ENCODE measurements around the gene TMEM204. TPM values are rescaled to one million over a fixed set of nuclear protein-coding genes. Genes with fewer than 3 reads are reported as not detected.

Gene TMEM204
- total RNA-seq, 1 donor from 2014 or later: 0.18 TPM

- TF ChIP-seq CTCF (IDR thresholded peaks at IDR 0.05): no peak
- POLR2A ChIA-PET: interaction anchor here (0.6 to 0.7 kb wide), 2 partner anchors 49 to 206 kb away, joined by 3 to 7 read pairs; no protein-coding TSS in a partner anchor
- Mint-ChIP-seq H3K4me3 (no peak overlapping the region), H3K9me3 (peaks cover 7% of the 10 kb centered on the region), H3K27ac (no peak overlapping the region), H3K27me3 (no peaks in the 10 kb centered on the region), H3K36me3 (ENCODE audit: low read depth) (peaks cover 28% of the 10 kb centered on the region), H3K4me1 (no peaks in the 10 kb centered on the region)
- CTCF ChIA-PET: no interaction called here
- ATAC-seq (ENCODE audit: low read depth) (no peak), DNase-seq (no peak)
- intact Hi-C loops (cut with micrococcal nuclease): no loop called here
Measured at GRCh38 chr16:1511662-1512569, 21.6 kb upstream of the TMEM204 start.

GRCh38 chr16:1512774-1513173 is 20.7 kb upstream of the TMEM204 start:
- no peaks in the 10 kb centered on the region for H3K27me3 Mint-ChIP-seq
- DNase-seq: no peak

GRCh38 chr16:1514507-1514906 is 19.0 kb upstream of the TMEM204 start:
- peaks cover 18% of the 10 kb centered on the region for H3K36me3 Mint-ChIP-seq (ENCODE audit: low read depth)
- no peaks in the 10 kb centered on the region for H3K4me1 Mint-ChIP-seq
- TF ChIP-seq CTCF (IDR thresholded peaks at IDR 0.05): no peak
- no peaks in the 10 kb centered on the region for H3K27me3 Mint-ChIP-seq
- DNase-seq (no peak), ATAC-seq (ENCODE audit: low read depth) (no peak)
- intact Hi-C loops (cut with micrococcal nuclease): no loop called here
- no peak overlapping the region for H3K4me3 Mint-ChIP-seq
- ChIA-PET POLR2A (no interaction called here), CTCF (no interaction called here)
- H3K9me3 Mint-ChIP-seq: peaks cover 7% of the 10 kb centered on the region
- no peak overlapping the region for H3K27ac Mint-ChIP-seq

More at GRCh38 chr16:1512774-1513173, 20.7 kb upstream of the TMEM204 start:
- TF ChIP-seq CTCF (IDR thresholded peaks at IDR 0.05): no peak
- intact Hi-C loops (cut with micrococcal nuclease): no loop called here
- POLR2A ChIA-PET: interaction anchor here (0.7 kb wide), 1 partner anchor 49 kb away, joined by 7 read pairs; no protein-coding TSS in a partner anchor
- Mint-ChIP-seq H3K9me3 (peaks cover 7% of the 10 kb centered on the region), H3K4me1 (no peaks in the 10 kb centered on the region), H3K27ac (no peak overlapping the region), H3K36me3 (ENCODE audit: low read depth) (peaks cover 21% of the 10 kb centered on the region), H3K4me3 (no peak overlapping the region)
- CTCF ChIA-PET: no interaction called here
- no peak for ATAC-seq (ENCODE audit: low read depth)

- ChIA-PET POLR2A (interaction anchor here (0.6 kb wide), 1 partner anchor 15 kb away, joined by 12 read pairs; no protein-coding TSS in a partner anchor), CTCF (no interaction called here)
- H3K4me3 Mint-ChIP-seq: no peak overlapping the region
- no peaks in the 10 kb centered on the region for H3K27me3 Mint-ChIP-seq
- no peak overlapping the region for H3K27ac Mint-ChIP-seq
- H3K4me1 Mint-ChIP-seq: no peaks in the 10 kb centered on the region
- intact Hi-C loops (cut with micrococcal nuclease): no loop called here
- no peaks in the 10 kb centered on the region for H3K36me3 Mint-ChIP-seq (ENCODE audit: low read depth)
- DNase-seq (no peak), ATAC-seq (ENCODE audit: low read depth) (no peak)
- peaks cover 7% of the 10 kb centered on the region for H3K9me3 Mint-ChIP-seq
- no peak for TF ChIP-seq CTCF (IDR thresholded peaks at IDR 0.05)
Measured at GRCh38 chr16:1518626-1519135, 14.8 kb upstream of the TMEM204 start.

GRCh38 chr16:1519831-1520230 is 13.6 kb upstream of the TMEM204 start:
- TF ChIP-seq CTCF (IDR thresholded peaks at IDR 0.05): no peak
- H3K4me1 Mint-ChIP-seq: no peaks in the 10 kb centered on the region
- no peaks in the 10 kb centered on the region for H3K36me3 Mint-ChIP-seq (ENCODE audit: low read depth)
- ATAC-seq (ENCODE audit: low read depth) (no peak), DNase-seq (no peak)
- peaks cover 2% of the 10 kb centered on the region for H3K9me3 Mint-ChIP-seq
- ChIA-PET POLR2A (no interaction called here), CTCF (no interaction called here)
- no peak overlapping the region for H3K27ac Mint-ChIP-seq
- H3K27me3 Mint-ChIP-seq: no peaks in the 10 kb centered on the region
- intact Hi-C loops (cut with micrococcal nuclease): no loop called here
- H3K4me3 Mint-ChIP-seq: no peak overlapping the region
